GM12801 (cell line): Measurements from ENCODE around the gene NKX2-1.

Source experiments
- TF ChIP-seq, protein P1 (sequence below): IDR thresholded peaks from one replicate; pipeline ENCODE4 v1.5.1; 2011; ENCODE audit warnings: control low read depth; ENCODE audit not compliant: insufficient read length; ENCODE audit errors: extremely low read depth

NKX2-1 gene

GRCh38 chr14:36505181-36505815, 14.7 kb downstream of the NKX2-1 start:
- TF ChIP-seq, protein P1, sequence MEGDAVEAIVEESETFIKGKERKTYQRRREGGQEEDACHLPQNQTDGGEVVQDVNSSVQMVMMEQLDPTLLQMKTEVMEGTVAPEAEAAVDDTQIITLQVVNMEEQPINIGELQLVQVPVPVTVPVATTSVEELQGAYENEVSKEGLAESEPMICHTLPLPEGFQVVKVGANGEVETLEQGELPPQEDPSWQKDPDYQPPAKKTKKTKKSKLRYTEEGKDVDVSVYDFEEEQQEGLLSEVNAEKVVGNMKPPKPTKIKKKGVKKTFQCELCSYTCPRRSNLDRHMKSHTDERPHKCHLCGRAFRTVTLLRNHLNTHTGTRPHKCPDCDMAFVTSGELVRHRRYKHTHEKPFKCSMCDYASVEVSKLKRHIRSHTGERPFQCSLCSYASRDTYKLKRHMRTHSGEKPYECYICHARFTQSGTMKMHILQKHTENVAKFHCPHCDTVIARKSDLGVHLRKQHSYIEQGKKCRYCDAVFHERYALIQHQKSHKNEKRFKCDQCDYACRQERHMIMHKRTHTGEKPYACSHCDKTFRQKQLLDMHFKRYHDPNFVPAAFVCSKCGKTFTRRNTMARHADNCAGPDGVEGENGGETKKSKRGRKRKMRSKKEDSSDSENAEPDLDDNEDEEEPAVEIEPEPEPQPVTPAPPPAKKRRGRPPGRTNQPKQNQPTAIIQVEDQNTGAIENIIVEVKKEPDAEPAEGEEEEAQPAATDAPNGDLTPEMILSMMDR: no peak

GRCh38 chr14:36504771-36505175, 15.3 kb downstream of the NKX2-1 start:
- TF ChIP-seq, protein P1: no peak

- TF ChIP-seq, protein P1: no peak
Measured at GRCh38 chr14:36503771-36504741, 16.0 kb downstream of the NKX2-1 start.

DNA sequence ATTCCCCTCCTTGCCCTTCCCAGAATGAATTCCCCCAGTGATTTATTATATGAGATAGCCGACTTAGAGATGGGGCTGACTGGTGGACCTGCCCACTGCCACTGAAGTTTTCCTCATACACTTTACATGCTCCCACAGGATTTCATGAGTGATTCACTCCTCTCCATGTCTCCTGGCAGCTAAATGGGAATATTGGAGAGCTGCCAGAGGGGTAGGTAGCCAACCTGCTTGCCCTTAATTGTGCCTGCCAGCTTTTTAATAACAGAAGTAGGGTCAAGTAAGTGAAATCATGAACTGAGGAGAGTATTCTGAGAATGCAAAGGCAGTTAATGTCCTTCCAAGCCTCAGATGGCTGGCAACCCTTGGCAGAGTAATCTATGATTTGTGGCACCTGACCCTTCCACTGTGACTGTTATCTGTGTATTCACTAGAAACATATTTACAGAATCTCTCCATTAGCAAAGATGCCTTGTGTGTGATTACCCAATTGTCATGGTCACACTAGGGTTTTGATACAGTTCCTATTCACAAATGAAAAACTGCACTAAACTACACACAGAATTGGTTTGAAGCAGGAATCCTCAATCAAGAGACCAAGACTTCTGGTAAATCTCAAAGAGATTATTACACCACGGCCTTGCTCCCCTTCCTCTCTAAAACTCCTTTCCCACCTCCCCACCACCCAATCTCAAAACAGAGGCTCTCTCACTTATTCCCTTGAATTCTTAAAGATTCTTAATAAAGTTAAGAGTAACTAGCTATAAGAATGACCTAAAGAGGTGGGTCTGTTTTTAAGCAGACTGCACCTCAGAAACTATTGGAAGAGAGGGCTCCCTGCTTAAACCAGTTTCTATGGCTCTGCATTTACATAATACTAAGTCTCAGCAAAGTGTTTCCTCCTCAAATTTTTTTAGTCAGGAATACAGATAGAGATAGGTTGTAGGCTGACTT, 17.2 kb downstream of the NKX2-1 start:
- TF ChIP-seq, protein P1: no peak

- TF ChIP-seq, protein P1: no peak
Measured at GRCh38 chr14:36498938-36499337, 21.1 kb downstream of the NKX2-1 start.

DNA sequence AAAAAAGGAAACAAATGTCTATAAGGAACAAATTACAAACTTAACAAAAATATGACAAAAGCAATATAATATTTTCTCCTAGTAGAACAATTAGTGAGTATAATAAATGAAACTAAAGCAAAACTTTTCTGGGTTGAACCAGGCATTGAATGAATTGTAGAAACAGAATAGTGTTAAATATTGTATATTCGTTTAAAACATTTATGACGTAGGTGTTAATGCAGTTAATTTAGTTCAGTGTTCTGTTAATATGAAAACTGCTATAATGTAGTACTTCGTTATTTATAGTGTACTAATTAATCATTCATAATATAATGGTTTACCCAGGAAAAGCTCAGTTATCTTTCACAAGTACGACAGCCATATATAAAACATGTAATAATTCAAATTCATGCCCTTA, 23.7 kb downstream of the NKX2-1 start:
- TF ChIP-seq, protein P1: no peak
